HL-60 (cell line): ENCODE measurements around the gene HK3.

Source experiments
- DNase-seq, 2 experiments: peaks; one replicate each; pipeline ENCODE4 v3.0.0-alpha.2; 2010 to 2020; ENCODE audit warnings: low read depth in 1 of 2, low spot score in 1 of 2
- H3K27ac ChIP-seq: fragments of 250-450 bp; sonication (Bioruptor Pico); replicated peaks from 2 replicates; pipeline ENCODE4 v1.5.1; 2020; ENCODE audit warnings: mild to moderate bottlenecking, moderate library complexity
- H3K27me3 ChIP-seq: fragments of 250-450 bp; sonication (Bioruptor Pico); 2 replicates; pipeline ENCODE4 v1.5.1; 2021; ENCODE audit warnings: mild to moderate bottlenecking, moderate library complexity; ENCODE audit not compliant: insufficient read depth, poor library complexity, severe bottlenecking
- H3K4me3 ChIP-seq: replicated peaks from 2 replicates; pipeline ENCODE4 v1.5.1; 2011; ENCODE audit warnings: mild to moderate bottlenecking, control low read depth, low read length; ENCODE audit not compliant: insufficient read depth
- CTCF ChIP-seq: IDR thresholded peaks from one replicate; pipeline ENCODE4 v1.5.1; 2011; ENCODE audit warnings: low read length, control low read depth, inconsistent platforms; ENCODE audit not compliant: insufficient read depth
- GABPA ChIP-seq: IDR thresholded peaks from 2 replicates; pipeline ENCODE4 v1.6.1; 2012; ENCODE audit warnings: low read depth
- POLR2AphosphoS5 ChIP-seq: IDR thresholded peaks from 2 replicates; pipeline ENCODE4 v1.6.1; 2012; ENCODE audit warnings: low read depth
- REST ChIP-seq: IDR thresholded peaks from 2 replicates; pipeline ENCODE4 v1.6.1; 2012; ENCODE audit warnings: low read depth; ENCODE audit not compliant: insufficient replicate concordance
- SPI1 ChIP-seq: IDR thresholded peaks from 2 replicates; pipeline ENCODE4 v1.6.1; 2012; ENCODE audit warnings: low read depth, mild to moderate bottlenecking, borderline replicate concordance

Gene HK3

GRCh38 chr5:176887252-176887849 is 11.8 kb downstream of the HK3 start:
- TF ChIP-seq REST (no peak), SPI1 (no peak), POLR2AphosphoS5 (no peak), GABPA (no peak), CTCF (no peak)
- Histone ChIP-seq H3K4me3 (no peak overlapping the region), H3K27me3 (no peaks in the 10 kb centered on the region), H3K27ac (no peak overlapping the region)
- no peak for DNase-seq

- Histone ChIP-seq H3K4me3 (no peak overlapping the region), H3K27ac (no peak overlapping the region), H3K27me3 (no peaks in the 10 kb centered on the region)
- peak in 1 of 2 experiments; percentile 49 for DNase-seq
- TF ChIP-seq SPI1 (no peak), POLR2AphosphoS5 (no peak), GABPA (no peak), REST (no peak), CTCF (no peak)
Observed at GRCh38 chr5:176886336-176887251, 12.6 kb downstream of the HK3 start.

GRCh38 chr5:176884571-176884890 is 14.6 kb downstream of the HK3 start:
- no peaks in the 10 kb centered on the region for H3K27me3 ChIP-seq
- TF ChIP-seq POLR2AphosphoS5 (no peak), GABPA (no peak)
- H3K4me3 ChIP-seq, result no peak overlapping the region

GRCh38 chr5:176883700-176884570 is 15.2 kb downstream of the HK3 start:
- Histone ChIP-seq H3K27me3 (no peaks in the 10 kb centered on the region), H3K4me3 (no peak overlapping the region), H3K27ac (no peak overlapping the region)
- TF ChIP-seq SPI1, result no peak
- TF ChIP-seq CTCF, result no peak
- no peak for TF ChIP-seq GABPA
- no peak for TF ChIP-seq REST
- TF ChIP-seq POLR2AphosphoS5, result no peak
- no peak for DNase-seq

More at GRCh38 chr5:176884571-176884890, 14.6 kb downstream of the HK3 start:
- DNase-seq, result no peak
- H3K27ac ChIP-seq, result no peak overlapping the region
